Measurements from ENCODE around the gene ELAVL3.

GRCh38 chr19:11479090-11479897 is 1.6 kb downstream of the ELAVL3 start:
- TF ChIP-seq POLR2A (IDR thresholded peaks at IDR 0.05; ENCODE audit: low read depth, low read length): no peak
- TF ChIP-seq POLR2AphosphoS5 (IDR thresholded peaks at IDR 0.05; ENCODE audit: low read depth, low read length): no peak

All from GM12892 (cell line).